22Rv1 (cell line): ENCODE results near the gene AATF.

ENCODE experiments used
- CTCF ChIP-seq: fragments of 450-650 bp; IDR thresholded peaks from 2 replicates; pipeline ENCODE4 v1.5.1; 2017; ENCODE audit warnings: mild to moderate bottlenecking
- ZFX ChIP-seq: fragments of 450-650 bp; IDR thresholded peaks from 2 replicates; pipeline ENCODE4 v1.6.1; 2017; ENCODE audit warnings: antibody characterized with exemption, borderline replicate concordance

DNA sequence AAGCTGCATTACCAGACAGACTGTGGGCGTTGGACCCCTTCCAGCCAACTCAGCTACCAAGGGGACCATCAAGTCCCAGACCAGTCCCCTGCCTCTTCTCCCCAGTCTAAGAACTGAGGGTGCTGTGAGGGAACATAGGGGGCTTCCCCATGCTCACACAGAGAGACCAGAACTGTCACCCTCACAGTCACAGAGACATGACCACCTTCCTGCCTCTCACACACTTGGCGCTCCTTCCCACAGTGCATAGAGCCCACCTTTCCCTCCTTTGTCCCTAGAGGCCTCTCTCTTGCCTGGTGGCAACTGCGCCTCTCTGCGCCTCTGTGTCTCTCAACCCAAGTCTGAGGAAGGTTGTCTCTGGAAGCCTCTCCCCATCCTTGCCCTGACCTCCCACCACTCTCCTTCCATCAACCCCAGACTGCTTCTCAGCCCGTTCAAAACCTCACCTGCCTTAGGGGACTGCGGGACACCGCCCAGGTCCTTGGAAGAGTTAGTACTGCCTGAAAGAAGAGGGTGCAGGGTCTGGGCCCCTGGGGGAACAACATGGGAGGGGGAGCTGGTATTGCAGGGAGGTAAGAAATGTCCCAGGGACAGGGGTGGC is 17.6 kb upstream of the AATF start:
- TF ChIP-seq CTCF (no peak), ZFX (no peak)
